ENCODE measurements around the gene TEC. TPM values are rescaled to one million over a fixed set of nuclear protein-coding genes. Genes with fewer than 3 reads are reported as not detected.
A peak's percentile ranks its signal among the peaks of the same experiment; 100 is the strongest.
"Not testable (repeated sequence)": the region's sequence is repeated elsewhere in the genome, so short reads cannot be mapped to it uniquely, and the experiment has no call there.

TEC gene
- polyA plus RNA-seq, 6 donors from 2014 or later: 0.97 to 2.7 (median 1.6) TPM

- DNase-seq: no peak
- H3K4me3 Mint-ChIP-seq: no peak overlapping the region
- H3K4me1 Mint-ChIP-seq: peaks cover 10 to 25% (median 12%) of the 10 kb centered on the region in 3 donors
- H3K27ac Mint-ChIP-seq: peak overlapping the region in 1 of 6 donors; percentile 55
- no peak for ATAC-seq (ENCODE audit: low read depth in 2 of 2)
- no peaks in the 10 kb centered on the region for H3K9me3 Mint-ChIP-seq
- H3K36me3 Mint-ChIP-seq: peaks cover 0 to 26% of the 10 kb centered on the region in 2 donors
- H3K27me3 Mint-ChIP-seq: no peaks in the 10 kb centered on the region
These were observed 45.0 kb downstream of the TEC start for GRCh38 chr4:48224606-48225005.

GRCh38 chr4:48223633-48224295 is 45.9 kb downstream of the TEC start:
- Mint-ChIP-seq H3K27me3 (no peaks in the 10 kb centered on the region), H3K9me3 (no peaks in the 10 kb centered on the region), H3K27ac (no peak overlapping the region), H3K4me3 (no peak overlapping the region), H3K36me3 (peaks cover 0 to 26% of the 10 kb centered on the region in 2 donors), H3K4me1 (peaks cover 9 to 25% (median 10%) of the 10 kb centered on the region in 3 donors)
- no peak for ATAC-seq (ENCODE audit: low read depth in 2 of 2)
- DNase-seq: no peak

- ATAC-seq (ENCODE audit: low read depth in 2 of 2): no peak
- DNase-seq: no peak
- peaks cover 0 to 20% of the 10 kb centered on the region in 2 donors for H3K36me3 Mint-ChIP-seq
These were observed 47.1 kb downstream of the TEC start for GRCh38 chr4:48222491-48222890.

DNA sequence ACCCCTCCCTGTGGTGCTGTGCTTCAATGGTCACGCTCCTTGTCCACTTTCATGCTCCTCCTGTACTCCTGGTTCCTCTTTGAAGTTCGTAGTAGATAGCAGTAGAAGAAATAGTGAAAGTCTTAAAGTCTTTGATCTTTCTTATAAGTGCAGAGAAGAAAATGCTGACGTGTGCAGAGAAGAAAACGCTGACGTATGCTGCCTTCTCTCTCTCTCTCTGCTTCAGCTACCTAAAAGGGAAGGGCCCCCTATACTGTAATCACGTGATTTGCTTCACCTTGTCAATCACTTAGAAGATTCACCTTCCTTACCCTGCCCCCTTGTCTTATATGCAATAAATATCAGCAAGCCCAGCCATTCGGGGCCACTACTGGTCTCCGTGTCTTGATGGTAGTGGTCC is 50.2 kb downstream of the TEC start:
- ATAC-seq (ENCODE audit: low read depth in 2 of 2); H3K4me1 Mint-ChIP-seq; H3K4me3 Mint-ChIP-seq; H3K27me3 Mint-ChIP-seq; H3K9me3 Mint-ChIP-seq; DNase-seq: not testable (repeated sequence)
- Mint-ChIP-seq H3K36me3 (peaks cover 0 to 21% of the 10 kb centered on the region in 2 donors), H3K27ac (peak overlapping the region in 2 of 6 donors; percentile 16 to 45)

More at GRCh38 chr4:48222491-48222890, 47.1 kb downstream of the TEC start:
- Mint-ChIP-seq H3K27ac (peak overlapping the region in 1 of 6 donors; percentile 40), H3K4me3 (no peak overlapping the region), H3K9me3 (no peaks in the 10 kb centered on the region), H3K27me3 (no peaks in the 10 kb centered on the region), H3K4me1 (peaks cover 7 to 24% (median 10%) of the 10 kb centered on the region in 3 donors)

GRCh38 chr4:48216563-48216962 is 53.1 kb downstream of the TEC start:
- H3K9me3 Mint-ChIP-seq: no peaks in the 10 kb centered on the region
- peak overlapping the region in 3 of 6 donors; percentile 8 to 17 (median 11) for H3K27ac Mint-ChIP-seq
- peaks cover 0 to 14% of the 10 kb centered on the region in 2 donors for H3K36me3 Mint-ChIP-seq
- peaks cover 13 to 28% (median 14%) of the 10 kb centered on the region in 3 donors for H3K4me1 Mint-ChIP-seq
- no peak for DNase-seq
- H3K4me3 Mint-ChIP-seq: no peak overlapping the region
- no peak for ATAC-seq (ENCODE audit: low read depth in 2 of 2)
- no peaks in the 10 kb centered on the region for H3K27me3 Mint-ChIP-seq

- ATAC-seq (ENCODE audit: low read depth in 2 of 2) (no peak), DNase-seq (no peak)
- Mint-ChIP-seq H3K4me3 (no peak overlapping the region), H3K27me3 (no peaks in the 10 kb centered on the region), H3K27ac (peak overlapping the region in 2 of 6 donors; percentile 0 to 11), H3K9me3 (no peaks in the 10 kb centered on the region), H3K36me3 (peaks cover 0 to 12% of the 10 kb centered on the region in 2 donors), H3K4me1 (peaks cover 14 to 33% (median 14%) of the 10 kb centered on the region in 3 donors)
These were observed 53.7 kb downstream of the TEC start for GRCh38 chr4:48215977-48216376.

DNA sequence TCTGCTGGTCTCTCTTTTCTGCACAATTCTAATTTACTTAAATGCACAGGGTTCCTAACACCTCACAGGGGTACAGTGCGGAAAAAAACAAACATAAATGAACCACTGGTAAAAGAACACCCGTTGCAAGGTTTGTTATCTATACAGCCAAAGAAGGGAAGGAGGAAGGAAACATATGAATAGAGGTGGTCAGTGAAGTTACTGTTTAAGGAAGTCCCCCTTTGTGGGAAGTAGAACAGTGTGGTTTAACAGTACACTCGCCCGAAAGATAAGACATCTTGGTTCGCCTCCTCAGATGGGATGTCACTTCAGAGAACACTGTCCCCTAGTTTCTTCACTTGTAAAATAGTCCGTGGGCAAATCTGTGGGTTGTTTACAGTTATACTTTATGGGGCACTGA is 57.5 kb downstream of the TEC start:
- DNase-seq (peak; percentile 31), ATAC-seq (ENCODE audit: low read depth in 2 of 2) (peak; percentile 93 to 97)
- Mint-ChIP-seq H3K27ac (peak overlapping the region; percentile 40 to 77 (median 72)), H3K9me3 (peaks cover 0 to 2% (median 0%) of the 10 kb centered on the region in 7 donors), H3K4me3 (peak overlapping the region; percentile 3 to 87 (median 65)), H3K36me3 (peaks cover 0 to 5% of the 10 kb centered on the region in 2 donors), H3K4me1 (peaks cover 27 to 43% (median 31%) of the 10 kb centered on the region in 3 donors), H3K27me3 (no peaks in the 10 kb centered on the region)

GRCh38 chr4:48210966-48211328 is 58.7 kb downstream of the TEC start:
- H3K4me1 Mint-ChIP-seq: peaks cover 27 to 46% (median 35%) of the 10 kb centered on the region in 3 donors
- H3K4me3 Mint-ChIP-seq: no peak overlapping the region
- peaks cover 0 to 2% (median 0%) of the 10 kb centered on the region in 7 donors for H3K9me3 Mint-ChIP-seq
- ATAC-seq (ENCODE audit: low read depth in 2 of 2): no peak
- peak overlapping the region in 1 of 6 donors; percentile 10 for H3K27ac Mint-ChIP-seq
- no peaks in the 10 kb centered on the region for H3K27me3 Mint-ChIP-seq
- no peaks in the 10 kb centered on the region for H3K36me3 Mint-ChIP-seq
- no peak for DNase-seq

- Mint-ChIP-seq H3K4me1 (peaks cover 25 to 47% (median 35%) of the 10 kb centered on the region in 3 donors), H3K36me3 (peaks cover 0 to 11% of the 10 kb centered on the region in 2 donors)
These were observed 64.0 kb downstream of the TEC start for GRCh38 chr4:48205626-48206025.

DNA sequence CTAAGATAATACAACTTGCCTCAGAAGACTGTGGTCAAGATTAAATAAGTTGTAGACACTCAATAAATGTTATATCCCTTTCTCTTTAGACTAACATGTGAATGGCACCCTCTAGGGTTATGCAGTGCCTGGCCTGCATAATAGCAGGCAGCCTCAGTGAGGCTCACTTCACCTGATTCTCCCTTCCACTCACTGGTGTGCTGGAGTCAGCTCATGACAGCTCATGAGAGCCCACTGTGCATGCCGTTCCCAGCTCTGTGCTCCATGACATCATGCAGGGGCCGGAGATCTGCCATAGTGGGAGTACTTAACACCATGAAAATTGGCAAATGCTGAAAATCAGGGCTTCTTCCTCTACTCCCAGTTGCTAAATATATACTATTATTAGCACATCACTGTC is 64.5 kb downstream of the TEC start:
- Mint-ChIP-seq H3K27me3 (no peaks in the 10 kb centered on the region), H3K36me3 (peaks cover 0 to 12% of the 10 kb centered on the region in 2 donors), H3K27ac (no peak overlapping the region), H3K9me3 (peaks cover 0 to 7% (median 0%) of the 10 kb centered on the region in 7 donors), H3K4me1 (peaks cover 21 to 43% (median 30%) of the 10 kb centered on the region in 3 donors), H3K4me3 (no peak overlapping the region)
- ATAC-seq (ENCODE audit: low read depth in 2 of 2): no peak
- no peak for DNase-seq

More at GRCh38 chr4:48205626-48206025, 64.0 kb downstream of the TEC start:
- H3K4me3 Mint-ChIP-seq: no peak overlapping the region
- no peak for DNase-seq
- no peak overlapping the region for H3K27ac Mint-ChIP-seq
- no peaks in the 10 kb centered on the region for H3K27me3 Mint-ChIP-seq
- no peak for ATAC-seq (ENCODE audit: low read depth in 2 of 2)
- peaks cover 0 to 7% (median 0%) of the 10 kb centered on the region in 7 donors for H3K9me3 Mint-ChIP-seq

DNA sequence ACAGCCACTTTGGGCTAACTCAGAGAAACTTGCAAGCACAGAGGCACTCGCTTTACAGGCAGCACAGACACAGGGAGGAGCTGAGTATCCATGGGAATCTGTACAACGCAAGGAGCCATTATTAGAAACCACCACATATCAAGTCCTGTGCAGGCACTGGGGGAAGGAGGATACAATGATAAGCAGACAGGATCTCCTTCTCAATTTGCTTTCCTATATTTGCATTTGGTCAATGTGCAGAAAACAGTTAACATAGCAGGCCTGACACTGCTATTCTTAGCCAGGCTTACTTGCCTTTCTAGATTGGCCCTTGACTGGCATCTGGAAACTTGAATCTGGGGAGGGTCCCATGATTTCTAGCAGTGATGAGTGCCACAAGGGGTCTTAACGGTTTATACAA is 65.8 kb downstream of the TEC start:
- no peak for ATAC-seq (ENCODE audit: low read depth in 2 of 2)
- peak overlapping the region in 2 of 8 donors; percentile 44 to 45 for H3K4me3 Mint-ChIP-seq

GRCh38 chr4:48197643-48198237 is 71.9 kb downstream of the TEC start:
- DNase-seq: no peak
- Mint-ChIP-seq H3K27me3 (no peaks in the 10 kb centered on the region), H3K27ac (peak overlapping the region in 4 of 6 donors; percentile 58 to 86 (median 66)), H3K36me3 (peaks cover 0 to 12% of the 10 kb centered on the region in 2 donors), H3K9me3 (peaks cover 0 to 7% (median 0%) of the 10 kb centered on the region in 7 donors), H3K4me1 (peaks cover 30 to 65% (median 39%) of the 10 kb centered on the region in 3 donors), H3K4me3 (peak overlapping the region in 2 of 8 donors; percentile 17 to 36)
- ATAC-seq (ENCODE audit: low read depth in 2 of 2): no peak

More for the DNA sequence above, 65.8 kb downstream of the TEC start:
- DNase-seq: no peak
- Mint-ChIP-seq H3K4me1 (peaks cover 21 to 45% (median 34%) of the 10 kb centered on the region in 3 donors), H3K27me3 (no peaks in the 10 kb centered on the region), H3K36me3 (peaks cover 0 to 12% of the 10 kb centered on the region in 2 donors), H3K27ac (peak overlapping the region in 5 of 6 donors; percentile 37 to 87 (median 80)), H3K9me3 (peaks cover 0 to 7% (median 0%) of the 10 kb centered on the region in 7 donors)

DNA sequence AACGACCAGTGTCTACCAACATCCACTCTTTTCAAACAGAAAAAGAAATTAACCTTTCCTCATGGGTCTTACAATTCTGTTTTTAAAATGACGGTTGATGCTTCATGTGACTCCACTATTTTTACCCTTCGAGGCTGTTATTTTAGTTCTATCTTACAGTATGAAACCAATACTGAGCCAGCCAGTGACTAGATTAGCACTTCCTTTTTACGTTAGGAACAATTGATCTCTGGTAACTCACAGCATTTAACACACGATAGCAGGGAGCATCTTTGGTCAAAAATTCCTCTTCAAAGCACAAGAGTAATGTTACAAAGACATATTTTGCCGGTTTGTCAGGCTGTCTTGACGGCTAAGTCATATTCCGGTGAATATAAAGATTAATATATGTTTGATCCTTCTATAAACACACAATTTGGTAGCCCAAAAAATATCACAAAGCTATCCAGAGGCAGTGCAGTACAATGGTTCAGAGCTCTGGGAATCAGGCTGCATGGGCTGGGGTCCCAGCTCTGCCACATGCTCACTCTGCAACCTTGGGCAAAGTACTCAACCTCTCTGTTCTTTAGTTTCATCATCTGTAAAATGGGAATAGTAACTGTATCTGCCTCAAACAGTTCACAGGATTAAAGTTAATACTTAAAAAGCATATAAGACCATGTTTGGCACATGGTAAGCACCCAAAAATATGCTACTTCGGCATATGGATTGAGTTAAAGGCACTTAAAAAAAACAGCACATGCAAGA is 72.7 kb downstream of the TEC start:
- peaks cover 0 to 12% of the 10 kb centered on the region in 2 donors for H3K36me3 Mint-ChIP-seq
- ATAC-seq (ENCODE audit: low read depth in 2 of 2): peak; percentile 65 to 69
- H3K27ac Mint-ChIP-seq: peak overlapping the region in 4 of 6 donors; percentile 35 to 69 (median 62)
- H3K27me3 Mint-ChIP-seq: no peaks in the 10 kb centered on the region
- peak overlapping the region in 7 of 8 donors; percentile 13 to 72 (median 36) for H3K4me3 Mint-ChIP-seq
- H3K9me3 Mint-ChIP-seq: peaks cover 0 to 7% (median 0%) of the 10 kb centered on the region in 7 donors
- peak; percentile 9 for DNase-seq
- peaks cover 30 to 62% (median 39%) of the 10 kb centered on the region in 3 donors for H3K4me1 Mint-ChIP-seq
